Coronary artery (tissue), 2 donors: Measurements from ENCODE around the gene MACROH2A1.
A peak's percentile ranks its signal among the peaks of the same experiment; 100 is the strongest.

Experiments
- DNase-seq: peaks from one replicate; pipeline ENCODE4 v3.0.0-alpha.2; 2017; ENCODE audit warnings: low spot score
- H3K27ac ChIP-seq, 2 donors: fragments of 200-600 bp; sonication (generic); one replicate each; pipeline ENCODE4 v1.5.1; 2016 to 2019
- H3K4me3 ChIP-seq: fragments of 200-600 bp; sonication (generic); 2 replicates; pipeline ENCODE4 v1.5.1; 2016; ENCODE audit warnings: mild to moderate bottlenecking, moderate library complexity
- TF ChIP-seq, protein P1 (sequence below): fragments of 200-600 bp; sonication (generic); IDR thresholded peaks from one replicate; pipeline ENCODE4 v1.5.1; 2019; ENCODE audit warnings: antibody characterized with exemption

MACROH2A1 gene

DNA sequence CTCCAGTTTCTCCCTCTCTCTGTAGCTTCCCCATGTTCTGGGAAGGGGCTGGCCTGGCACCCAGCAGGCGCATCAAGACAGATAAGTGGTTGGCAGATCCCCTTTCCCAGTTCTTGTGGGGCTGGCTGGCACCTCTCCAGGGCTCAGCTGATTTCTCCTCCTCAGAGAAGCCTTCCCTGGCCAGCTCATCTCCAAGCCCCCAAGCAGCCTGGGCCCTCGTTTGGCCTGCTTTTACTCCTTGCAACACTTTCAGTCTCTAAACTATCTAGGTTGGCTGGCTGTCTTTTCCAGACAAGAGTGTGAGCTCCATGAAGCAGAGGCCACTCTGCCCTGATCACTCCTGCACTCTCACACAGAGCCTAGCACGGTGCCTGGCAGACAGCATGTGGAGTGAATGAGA lies 13.5 kb downstream of the MACROH2A1 start:
- TF ChIP-seq, protein P1, sequence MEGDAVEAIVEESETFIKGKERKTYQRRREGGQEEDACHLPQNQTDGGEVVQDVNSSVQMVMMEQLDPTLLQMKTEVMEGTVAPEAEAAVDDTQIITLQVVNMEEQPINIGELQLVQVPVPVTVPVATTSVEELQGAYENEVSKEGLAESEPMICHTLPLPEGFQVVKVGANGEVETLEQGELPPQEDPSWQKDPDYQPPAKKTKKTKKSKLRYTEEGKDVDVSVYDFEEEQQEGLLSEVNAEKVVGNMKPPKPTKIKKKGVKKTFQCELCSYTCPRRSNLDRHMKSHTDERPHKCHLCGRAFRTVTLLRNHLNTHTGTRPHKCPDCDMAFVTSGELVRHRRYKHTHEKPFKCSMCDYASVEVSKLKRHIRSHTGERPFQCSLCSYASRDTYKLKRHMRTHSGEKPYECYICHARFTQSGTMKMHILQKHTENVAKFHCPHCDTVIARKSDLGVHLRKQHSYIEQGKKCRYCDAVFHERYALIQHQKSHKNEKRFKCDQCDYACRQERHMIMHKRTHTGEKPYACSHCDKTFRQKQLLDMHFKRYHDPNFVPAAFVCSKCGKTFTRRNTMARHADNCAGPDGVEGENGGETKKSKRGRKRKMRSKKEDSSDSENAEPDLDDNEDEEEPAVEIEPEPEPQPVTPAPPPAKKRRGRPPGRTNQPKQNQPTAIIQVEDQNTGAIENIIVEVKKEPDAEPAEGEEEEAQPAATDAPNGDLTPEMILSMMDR: no peak
- Histone ChIP-seq H3K27ac (peak overlapping the region in 1 of 2 donors; percentile 64), H3K4me3 (no peak overlapping the region)
- DNase-seq: no peak

DNA sequence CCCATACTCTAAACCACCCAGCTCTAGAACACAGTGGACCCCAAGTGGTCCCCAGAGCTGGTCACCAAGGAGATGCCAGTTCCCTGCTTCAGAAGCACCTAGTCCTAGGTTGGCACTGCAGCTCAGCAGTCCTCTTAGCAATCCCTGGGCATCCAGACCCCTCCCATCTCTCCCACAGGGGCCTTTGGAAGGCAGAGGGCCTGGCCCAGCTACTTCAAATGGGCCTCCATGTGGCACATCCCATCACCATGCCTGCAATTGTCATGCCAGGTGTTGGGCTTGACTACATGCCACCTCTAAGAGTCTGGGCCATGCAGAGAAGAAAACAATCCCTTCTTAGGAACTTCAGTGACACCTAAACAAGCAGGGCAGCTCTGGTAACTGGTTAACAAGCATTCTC lies 14.1 kb downstream of the MACROH2A1 start:
- TF ChIP-seq, protein P1: no peak
- no peak for DNase-seq
- Histone ChIP-seq H3K4me3 (no peak overlapping the region), H3K27ac (peak overlapping the region in 1 of 2 donors; percentile 64)

DNA sequence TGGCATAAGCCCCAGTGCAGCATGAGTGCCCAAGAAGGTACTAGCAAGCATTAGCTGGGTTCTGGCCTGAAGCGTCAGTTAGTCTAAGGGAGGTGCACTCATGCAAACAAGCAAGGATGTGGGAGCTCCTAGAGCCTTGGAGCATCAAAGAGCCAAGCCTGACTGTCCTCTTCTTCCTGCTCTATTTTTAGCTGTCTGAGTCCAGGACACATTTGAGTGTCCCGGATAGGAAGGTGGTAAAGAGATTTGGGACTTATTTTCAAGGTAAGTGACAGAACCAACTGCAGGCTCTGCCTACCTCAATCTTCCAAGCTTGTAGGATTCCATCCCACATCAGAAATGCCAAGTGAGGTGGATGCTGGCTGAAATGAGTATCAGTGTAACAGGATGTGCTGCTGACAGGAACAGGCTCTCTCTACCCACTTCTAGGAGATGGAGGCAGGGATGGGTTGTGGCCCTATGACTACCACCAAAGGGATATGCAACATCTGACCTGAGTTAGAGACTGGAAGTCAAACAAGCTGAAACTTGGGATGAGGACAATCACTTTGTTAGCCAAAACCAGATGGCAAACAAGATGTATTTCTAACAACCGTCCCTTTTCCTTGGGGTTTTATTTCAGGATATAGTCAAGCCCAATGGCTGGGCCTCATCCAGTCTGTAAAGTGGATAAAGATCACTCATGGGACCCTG lies 15.1 kb downstream of the MACROH2A1 start:
- DNase-seq: no peak

DNA sequence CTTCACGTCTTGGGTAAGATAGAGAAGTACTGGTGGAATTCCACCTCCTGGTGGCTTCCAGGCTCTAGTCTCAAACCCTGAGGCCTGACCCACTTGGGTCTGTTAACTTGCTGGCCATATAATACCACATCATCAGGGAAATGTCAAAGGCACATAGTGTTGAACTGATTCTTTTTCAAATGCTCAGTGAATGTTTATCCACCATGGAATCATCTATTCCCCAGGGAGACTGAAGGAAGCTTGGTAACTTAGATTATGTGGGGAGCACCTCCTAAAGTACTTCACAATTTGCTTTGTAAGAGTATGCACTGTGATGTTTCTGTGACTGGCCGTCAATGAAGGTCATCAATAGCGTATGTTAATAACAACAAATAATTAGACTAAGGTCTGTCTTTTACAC lies 16.1 kb downstream of the MACROH2A1 start:
- no peak overlapping the region for H3K27ac ChIP-seq
- no peak for DNase-seq
- no peak overlapping the region for H3K4me3 ChIP-seq
- TF ChIP-seq, protein P1: no peak

More for the DNA sequence above, 15.1 kb downstream of the MACROH2A1 start:
- no peak overlapping the region for H3K4me3 ChIP-seq
- H3K27ac ChIP-seq: no peak overlapping the region
- TF ChIP-seq, protein P1: no peak

DNA sequence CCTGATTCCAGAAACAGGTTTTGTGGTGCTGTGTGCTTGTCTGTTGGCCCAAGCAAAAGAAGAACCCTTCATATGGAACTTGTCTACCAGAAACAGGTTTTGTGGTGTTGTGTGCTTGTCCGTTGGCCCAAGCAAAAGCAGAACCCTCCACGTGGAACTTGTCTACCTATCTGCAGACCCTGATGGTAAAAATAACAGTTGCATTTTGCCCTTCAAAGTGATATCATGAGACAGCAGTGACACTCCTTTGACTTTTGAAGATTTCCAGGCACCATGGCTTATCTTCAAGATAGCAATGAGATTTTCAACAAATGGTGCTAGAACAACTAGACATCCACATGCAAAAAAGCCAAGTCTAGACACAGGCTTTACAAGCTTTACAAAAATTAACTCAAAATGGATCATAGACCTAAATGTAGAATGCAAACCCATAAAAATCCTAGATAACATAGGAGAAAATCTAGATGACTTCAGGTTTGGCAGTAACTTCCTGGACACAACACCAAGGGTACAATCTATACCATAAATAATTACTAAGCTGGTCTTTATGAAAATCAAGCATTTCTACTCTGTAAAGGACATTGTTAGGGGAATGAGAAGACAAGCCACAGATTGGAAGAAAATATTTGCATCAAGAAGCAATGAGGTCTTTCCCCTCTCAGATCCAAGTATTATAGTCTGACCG lies 16.8 kb downstream of the MACROH2A1 start:
- Histone ChIP-seq H3K27ac (no peak overlapping the region), H3K4me3 (no peak overlapping the region)
- DNase-seq: no peak
- TF ChIP-seq, protein P1: no peak

DNA sequence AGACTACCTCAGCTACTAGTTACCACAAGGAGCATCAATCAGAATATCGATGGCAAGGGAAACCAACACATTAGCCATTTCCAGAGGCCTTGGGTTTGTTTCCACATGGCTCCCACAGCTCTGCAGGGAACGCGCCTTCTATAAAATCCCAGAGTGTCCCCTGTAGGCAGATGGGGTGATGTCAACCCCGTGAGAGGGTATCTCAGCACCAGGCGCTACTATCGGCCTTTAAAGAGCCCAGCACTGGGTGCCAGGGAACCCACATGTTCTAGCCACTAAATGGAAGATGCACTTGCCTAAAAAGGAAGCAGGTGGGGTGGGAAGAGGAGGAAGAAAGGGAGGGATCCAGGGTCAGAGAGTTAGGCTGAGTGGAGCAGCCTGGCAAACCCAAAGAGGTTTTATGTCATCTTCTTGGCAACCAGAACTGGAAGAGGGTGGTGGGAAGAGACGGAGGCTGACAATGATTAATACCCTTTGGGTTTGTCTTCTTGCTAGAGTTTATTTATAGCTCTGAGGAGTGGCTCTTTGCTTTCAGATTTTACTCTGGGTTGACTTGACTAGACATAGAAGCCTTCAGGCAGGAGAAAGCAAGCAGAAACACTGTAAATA lies 19.9 kb downstream of the MACROH2A1 start:
- no peak overlapping the region for H3K27ac ChIP-seq
- H3K4me3 ChIP-seq: no peak overlapping the region
- no peak for DNase-seq
- TF ChIP-seq, protein P1: no peak
